Upper lobe of right lung (tissue), 1 donor: ENCODE data around the gene COL5A1. TPM values are rescaled to one million over a fixed set of nuclear protein-coding genes. Genes with fewer than 3 reads are reported as not detected.

Experiments
- ATAC-seq: fragments of 200-7000 bp; cut with Tn5 transposase; one replicate; pipeline ENCODE4 v1.9.1; 2020; ENCODE audit warnings: mild to moderate bottlenecking, moderate library complexity
- DNase-seq: peaks from one replicate; pipeline ENCODE4 v3.0.0-alpha.2; 2020
- H3K27ac ChIP-seq: fragments of 200-600 bp; one replicate; pipeline ENCODE4 v1.8.0; 2022
- H3K27me3 ChIP-seq: fragments of 200-600 bp; one replicate; pipeline ENCODE4 v1.8.0; 2022; ENCODE audit warnings: mild to moderate bottlenecking
- H3K36me3 ChIP-seq: fragments of 200-600 bp; one replicate; pipeline ENCODE4 v1.8.0; 2022
- H3K4me1 ChIP-seq: fragments of 200-600 bp; one replicate; pipeline ENCODE4 v1.8.0; 2022
- H3K4me3 ChIP-seq: fragments of 200-600 bp; one replicate; pipeline ENCODE4 v1.8.0; 2022; ENCODE audit warnings: mild to moderate bottlenecking
- H3K9me3 ChIP-seq: fragments of 200-600 bp; one replicate; pipeline ENCODE4 v1.8.0; 2022
- intact Hi-C: fragments of 100-400 bp; cut with DNase I; formaldehyde crosslinking; loops from one replicate; pipeline ENCODE4 v1.11.0; 2022
- total RNA-seq: library from RNA; stranded (reverse); fragmentation: NEBNext Ultra II Directional; extraction: Animal tissue kit (Norgen Biotek cat#: 25700); gene quantifications from one replicate; pipeline ENCODE4 v1.2.1, GENCODE V29; 2021
- TF ChIP-seq, protein P1 (sequence below): fragments of 200-600 bp; IDR thresholded peaks from one replicate; pipeline ENCODE4 v1.8.0; 2022; ENCODE audit warnings: antibody characterized with exemption
- donor health status: DM: no; HTN: yes; CAD: no; lungs with severe emphysema.

Gene COL5A1
- total RNA-seq, 1 donor from 2014 or later: 37.8 TPM

DNA sequence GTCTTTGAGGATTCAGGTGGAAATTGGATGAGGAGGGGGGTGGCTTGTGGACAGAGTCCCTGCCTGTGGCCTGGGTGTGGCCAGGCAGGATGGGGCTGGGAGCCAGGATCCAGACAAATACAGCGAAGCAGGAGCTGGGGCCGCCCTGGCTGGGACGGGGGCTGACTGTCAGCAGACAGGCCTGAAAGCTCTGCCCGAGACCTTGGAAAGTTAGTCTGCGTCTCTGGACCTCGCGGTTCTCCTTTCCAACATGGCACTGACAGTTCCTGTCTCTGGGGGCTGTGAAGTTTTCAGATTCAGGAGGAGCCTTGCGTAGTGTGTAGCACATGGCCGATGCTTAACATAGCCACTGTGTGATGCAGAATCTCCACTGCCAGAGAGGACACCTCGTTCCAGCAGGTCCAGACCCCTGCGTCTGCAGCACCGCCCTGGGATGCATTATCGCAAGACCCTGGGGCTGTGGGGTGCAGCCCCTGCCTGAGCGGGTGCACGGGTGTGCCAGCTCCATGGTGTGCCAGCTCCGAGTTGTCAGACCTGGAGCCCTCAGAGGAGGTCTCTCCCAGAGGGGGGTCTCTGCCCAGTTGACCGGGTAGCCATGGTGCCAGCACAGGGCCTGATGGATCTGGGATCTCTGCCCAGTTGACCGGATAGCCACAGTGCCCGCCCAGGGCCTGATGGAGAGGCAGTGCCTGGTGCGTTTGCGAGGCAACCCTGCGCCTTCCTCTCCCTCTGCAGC lies 89.3 kb downstream of the COL5A1 start:
- Histone ChIP-seq H3K4me1 (peaks cover 14% of the 10 kb centered on the region), H3K36me3 (peaks cover 3% of the 10 kb centered on the region), H3K9me3 (no peaks in the 10 kb centered on the region), H3K4me3 (no peak overlapping the region), H3K27ac (no peak overlapping the region), H3K27me3 (no peaks in the 10 kb centered on the region)
- TF ChIP-seq, protein P1, sequence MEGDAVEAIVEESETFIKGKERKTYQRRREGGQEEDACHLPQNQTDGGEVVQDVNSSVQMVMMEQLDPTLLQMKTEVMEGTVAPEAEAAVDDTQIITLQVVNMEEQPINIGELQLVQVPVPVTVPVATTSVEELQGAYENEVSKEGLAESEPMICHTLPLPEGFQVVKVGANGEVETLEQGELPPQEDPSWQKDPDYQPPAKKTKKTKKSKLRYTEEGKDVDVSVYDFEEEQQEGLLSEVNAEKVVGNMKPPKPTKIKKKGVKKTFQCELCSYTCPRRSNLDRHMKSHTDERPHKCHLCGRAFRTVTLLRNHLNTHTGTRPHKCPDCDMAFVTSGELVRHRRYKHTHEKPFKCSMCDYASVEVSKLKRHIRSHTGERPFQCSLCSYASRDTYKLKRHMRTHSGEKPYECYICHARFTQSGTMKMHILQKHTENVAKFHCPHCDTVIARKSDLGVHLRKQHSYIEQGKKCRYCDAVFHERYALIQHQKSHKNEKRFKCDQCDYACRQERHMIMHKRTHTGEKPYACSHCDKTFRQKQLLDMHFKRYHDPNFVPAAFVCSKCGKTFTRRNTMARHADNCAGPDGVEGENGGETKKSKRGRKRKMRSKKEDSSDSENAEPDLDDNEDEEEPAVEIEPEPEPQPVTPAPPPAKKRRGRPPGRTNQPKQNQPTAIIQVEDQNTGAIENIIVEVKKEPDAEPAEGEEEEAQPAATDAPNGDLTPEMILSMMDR: no peak
- DNase-seq: no peak
- no peak for ATAC-seq
- intact Hi-C loops: no loop called here

DNA sequence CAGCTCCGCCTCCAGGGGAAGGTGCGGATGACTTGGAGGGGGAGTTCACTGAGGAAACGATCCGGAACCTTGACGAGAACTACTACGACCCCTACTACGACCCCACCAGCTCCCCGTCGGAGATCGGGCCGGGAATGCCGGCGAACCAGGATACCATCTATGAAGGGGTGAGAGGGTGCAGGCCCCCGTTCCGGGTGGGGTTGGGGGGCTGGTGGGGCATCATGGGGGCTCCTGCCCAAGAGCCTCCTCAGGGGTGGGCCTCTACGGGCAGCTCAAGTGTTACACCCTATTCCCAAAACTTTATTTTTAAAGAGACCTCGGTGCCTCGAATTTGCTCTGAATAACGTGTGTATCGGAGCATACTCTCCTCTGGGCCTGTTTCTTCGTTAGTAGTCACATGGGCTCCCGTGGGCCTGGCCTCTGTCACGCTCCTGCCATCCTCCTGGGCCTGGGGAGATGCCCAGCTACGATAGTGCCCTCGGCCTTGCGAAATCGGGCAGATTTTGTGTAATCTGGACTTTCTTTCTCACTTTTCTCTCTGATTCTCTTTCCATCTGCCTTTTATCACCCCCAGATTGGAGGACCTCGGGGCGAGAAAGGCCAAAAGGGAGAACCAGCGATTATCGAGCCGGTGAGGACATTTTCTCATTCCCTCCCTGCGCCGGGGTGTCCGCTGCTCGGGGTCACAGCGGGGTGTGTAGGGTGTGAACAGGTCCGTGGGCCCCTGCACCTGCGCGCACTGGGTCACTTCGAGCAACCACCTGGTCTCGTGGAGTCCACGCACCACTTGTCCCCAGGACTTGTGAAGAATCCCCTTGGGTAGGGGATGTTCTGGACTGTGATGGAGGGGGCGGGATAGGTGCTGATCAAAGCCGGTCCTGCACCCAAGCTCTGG lies 90.1 kb downstream of the COL5A1 start:
- ATAC-seq (no peak), DNase-seq (no peak)
- H3K4me1 ChIP-seq: peaks cover 14% of the 10 kb centered on the region
- intact Hi-C loops: no loop called here
- TF ChIP-seq, protein P1: no peak
- no peaks in the 10 kb centered on the region for H3K27me3 ChIP-seq
- H3K4me3 ChIP-seq: no peak overlapping the region
- peaks cover 3% of the 10 kb centered on the region for H3K36me3 ChIP-seq
- no peak overlapping the region for H3K27ac ChIP-seq
- no peaks in the 10 kb centered on the region for H3K9me3 ChIP-seq

DNA sequence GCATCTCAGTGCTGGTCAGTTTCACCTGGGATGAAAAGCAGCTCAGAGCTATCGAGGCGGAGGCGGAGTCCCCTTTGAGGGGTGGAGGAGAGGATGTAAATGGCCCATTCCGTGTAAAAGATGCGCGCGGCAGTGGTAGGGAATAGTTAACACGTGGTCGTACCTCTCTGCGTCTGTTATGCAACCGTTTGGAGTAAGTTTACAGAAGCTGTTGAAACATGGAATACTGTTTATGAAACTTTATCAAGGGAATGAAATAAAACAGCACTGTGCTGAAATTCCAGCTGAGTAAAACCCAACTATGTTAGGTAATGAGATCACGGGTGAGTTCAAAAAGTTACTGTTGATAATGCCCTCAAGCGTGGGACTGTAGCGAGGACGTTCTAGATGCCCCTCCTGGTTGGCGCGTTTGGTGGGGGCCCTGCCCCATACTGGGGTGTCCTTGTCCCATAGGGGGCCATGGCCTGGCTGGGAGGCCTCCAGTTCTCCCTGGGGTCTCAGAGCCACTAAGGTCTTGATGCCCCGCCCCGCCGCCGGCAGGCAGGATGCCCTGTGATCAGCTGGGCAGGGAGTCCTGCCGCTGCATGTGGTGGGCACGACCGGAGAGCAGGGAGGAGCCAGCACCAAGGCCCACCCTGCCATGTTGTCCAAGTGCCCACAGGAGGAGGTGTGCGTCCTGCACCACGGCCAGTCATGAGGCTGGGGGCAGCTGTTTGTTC lies 90.9 kb downstream of the COL5A1 start:
- Histone ChIP-seq H3K27me3 (no peaks in the 10 kb centered on the region), H3K9me3 (no peaks in the 10 kb centered on the region), H3K4me3 (no peak overlapping the region), H3K36me3 (peaks cover under 1% of the 10 kb centered on the region), H3K27ac (no peak overlapping the region), H3K4me1 (peaks cover 14% of the 10 kb centered on the region)
- no peak for DNase-seq
- intact Hi-C loops: no loop called here
- TF ChIP-seq, protein P1: no peak
- no peak for ATAC-seq

DNA sequence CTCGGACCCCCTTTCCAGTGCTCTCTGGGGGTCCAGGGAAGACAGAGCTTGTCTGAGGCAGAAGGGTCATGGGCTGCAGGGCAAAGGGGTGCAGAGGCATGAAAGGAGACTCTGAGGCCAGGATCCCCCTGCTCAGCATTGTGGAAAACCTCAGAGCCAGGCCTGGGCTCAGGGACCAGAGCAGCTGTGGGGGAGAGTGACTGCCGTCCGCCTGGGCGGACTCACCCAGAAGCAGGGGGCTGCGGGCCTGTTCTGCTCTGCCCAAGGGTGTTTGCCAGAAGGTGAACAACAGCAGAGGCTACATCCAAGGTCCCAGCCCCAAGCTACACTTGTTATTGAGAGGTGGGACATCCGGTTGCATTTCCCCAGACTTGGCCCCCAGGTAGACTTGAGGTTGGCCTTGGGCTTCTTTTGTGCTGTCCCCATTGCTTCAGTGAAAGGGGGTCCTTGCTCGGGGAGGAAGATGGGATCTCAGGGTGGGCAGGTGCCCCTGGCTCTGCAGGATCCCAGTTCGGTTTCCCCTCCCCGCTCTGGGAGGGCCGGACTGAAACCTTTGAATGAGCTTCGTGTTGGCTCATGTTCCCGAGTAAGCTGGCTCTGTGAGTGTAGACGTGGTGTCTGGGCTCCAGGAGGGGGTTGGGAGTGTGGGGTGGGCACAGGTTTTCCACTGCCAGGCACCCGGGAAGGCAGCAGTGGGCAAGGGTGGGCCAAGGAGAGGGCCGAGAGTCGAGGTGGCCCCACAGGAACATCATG lies 92.1 kb downstream of the COL5A1 start:
- intact Hi-C loops: no loop called here
- H3K4me1 ChIP-seq: peaks cover 14% of the 10 kb centered on the region
- DNase-seq (no peak), ATAC-seq (no peak)
- TF ChIP-seq, protein P1: no peak
- no peaks in the 10 kb centered on the region for H3K27me3 ChIP-seq
- no peaks in the 10 kb centered on the region for H3K36me3 ChIP-seq
- peak overlapping the region; percentile 24 for H3K27ac ChIP-seq
- no peak overlapping the region for H3K4me3 ChIP-seq
- H3K9me3 ChIP-seq: no peaks in the 10 kb centered on the region

GRCh38 chr9:134734270-134734669 lies 92.7 kb downstream of the COL5A1 start:
- intact Hi-C loops: no loop called here

More at GRCh38 chr9:134734270-134734669, 92.7 kb downstream of the COL5A1 start:
- TF ChIP-seq, protein P1: no peak
- ATAC-seq (no peak), DNase-seq (no peak)
- H3K36me3 ChIP-seq: no peaks in the 10 kb centered on the region
- H3K27ac ChIP-seq: peak overlapping the region; percentile 24
- no peaks in the 10 kb centered on the region for H3K9me3 ChIP-seq
- H3K4me1 ChIP-seq: peaks cover 14% of the 10 kb centered on the region
- H3K27me3 ChIP-seq: no peaks in the 10 kb centered on the region
- H3K4me3 ChIP-seq: no peak overlapping the region
